Measurements from ENCODE around the gene KHDC4. TPM values are rescaled to one million over a fixed set of nuclear protein-coding genes. Genes with fewer than 3 reads are reported as not detected.

KHDC4 gene
- total and polyA plus RNA-seq, 10 of the 15 experiments (the other 5 are each of a cell fraction or from before 2014, with no cell fraction given), result 11.7 to 109 (median 41.9) TPM

GRCh38 chr1:155966750-155967149 is 32.5 kb upstream of the KHDC4 start:
- ChIA-PET RAD21 (ENCODE audit: unreplicated experiment) (interaction anchor here (0.6 to 1.6 kb wide), 6 partner anchors 11 to 149 kb away, joined by 3 to 9 read pairs (median 3); partner anchors contain the start of genes ARHGEF2 and UBQLN4), CTCF (interaction anchor here (1.2 to 4.5 kb wide), 6 partner anchors 8 to 68 kb away, joined by 3 to 54 read pairs (median 6); partner anchors contain the start of gene ARHGEF2), SMC1A (ENCODE audit: uncharacterized antibody, unreplicated experiment) (interaction anchor here (1.5 to 2.8 kb wide), 6 partner anchors 9 to 29 kb away, joined by 4 to 13 read pairs (median 6); partner anchors contain the start of gene ARHGEF2), POLR2A (interaction anchor here (0.5 to 2.2 kb wide), 4 partner anchors 9 to 87 kb away, joined by 4 to 20 read pairs (median 6); partner anchors contain the start of genes ARHGEF2 and UBQLN4)
- WGBS (ENCODE audit: insufficient coverage, insufficient replicate concordance, low lambda C conversion rate, missing lambda C conversion rate), result 45% methylated on average over 7 of the region's 7 CpGs
- H3K4me1 ChIP-seq (ENCODE audit: control insufficient read depth, insufficient read depth, low read length), result peaks cover 55% of the 10 kb centered on the region
- no TSS peak for BruUV-seq (replicated peaks)
- no peak for DNase-seq (ENCODE audit: low read depth, low spot score)
- no peak overlapping the region for H3K4me2 ChIP-seq (ENCODE audit: control insufficient read depth, insufficient read depth)
- peaks cover 48% of the 10 kb centered on the region for H3K79me2 ChIP-seq (ENCODE audit: control insufficient read depth, insufficient read depth, low read length)
- no peak overlapping the region for H3K27ac ChIP-seq (ENCODE audit: control insufficient read depth, insufficient read depth)
- no peaks in the 10 kb centered on the region for H3K9me3 ChIP-seq (replicated peaks; ENCODE audit: control insufficient read depth, insufficient read depth, low read length)
- H4K20me1 ChIP-seq (ENCODE audit: control insufficient read depth, insufficient read depth), result peaks cover 8% of the 10 kb centered on the region
- no peak overlapping the region for H3K9ac ChIP-seq (ENCODE audit: control insufficient read depth, insufficient read depth, low read length)
- intact Hi-C loops (cut with micrococcal nuclease; ENCODE audit: unreplicated experiment) (no loop called here), in situ Hi-C loops (cut with MboI) (no loop called here)
- H2AFZ ChIP-seq (ENCODE audit: control insufficient read depth, low read depth, low read length), result no peak overlapping the region
- ATAC-seq, result no peak
- peaks cover 41 to 63% of the 10 kb centered on the region in 2 experiments for H3K36me3 ChIP-seq (ENCODE audit: control insufficient read depth in 2 of 2, insufficient read depth in 2 of 2, low read length in 1 of 2)
- H3K4me3 ChIP-seq, result no peak overlapping the region
- H3K27me3 ChIP-seq (replicated peaks in 1 of 2; ENCODE audit: control insufficient read depth in 2 of 2, insufficient read depth in 2 of 2, low read length in 1 of 2), result no peaks in the 10 kb centered on the region
- FAIRE-seq, result no peak
- no peak for TF ChIP-seq USF1 (IDR thresholded peaks at IDR 0.05; ENCODE audit: borderline replicate concordance, extremely low read length, insufficient read depth, low read depth, low read length)
- TF ChIP-seq GATAD2B (conservative IDR thresholded peaks at IDR 0.05; ENCODE audit: low read depth), result no peak
- no peak for TF ChIP-seq ZNF384 (IDR thresholded peaks at IDR 0.05; ENCODE audit: borderline replicate concordance, low read depth, low read length)
- no peak for TF ChIP-seq STAT1 (conservative IDR thresholded peaks at IDR 0.05)
- no peak for TF ChIP-seq ZBTB11 (CRISPR knock-in tag; IDR thresholded peaks at IDR 0.05)
- TF ChIP-seq, protein P1, sequence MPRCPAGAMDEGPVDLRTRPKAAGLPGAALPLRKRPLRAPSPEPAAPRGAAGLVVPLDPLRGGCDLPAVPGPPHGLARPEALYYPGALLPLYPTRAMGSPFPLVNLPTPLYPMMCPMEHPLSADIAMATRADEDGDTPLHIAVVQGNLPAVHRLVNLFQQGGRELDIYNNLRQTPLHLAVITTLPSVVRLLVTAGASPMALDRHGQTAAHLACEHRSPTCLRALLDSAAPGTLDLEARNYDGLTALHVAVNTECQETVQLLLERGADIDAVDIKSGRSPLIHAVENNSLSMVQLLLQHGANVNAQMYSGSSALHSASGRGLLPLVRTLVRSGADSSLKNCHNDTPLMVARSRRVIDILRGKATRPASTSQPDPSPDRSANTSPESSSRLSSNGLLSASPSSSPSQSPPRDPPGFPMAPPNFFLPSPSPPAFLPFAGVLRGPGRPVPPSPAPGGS (IDR thresholded peaks at IDR 0.05; ENCODE audit: borderline replicate concordance, insufficient read depth, low read depth, low read length, poor library complexity, severe bottlenecking), result no peak
- TF ChIP-seq, protein P2, sequence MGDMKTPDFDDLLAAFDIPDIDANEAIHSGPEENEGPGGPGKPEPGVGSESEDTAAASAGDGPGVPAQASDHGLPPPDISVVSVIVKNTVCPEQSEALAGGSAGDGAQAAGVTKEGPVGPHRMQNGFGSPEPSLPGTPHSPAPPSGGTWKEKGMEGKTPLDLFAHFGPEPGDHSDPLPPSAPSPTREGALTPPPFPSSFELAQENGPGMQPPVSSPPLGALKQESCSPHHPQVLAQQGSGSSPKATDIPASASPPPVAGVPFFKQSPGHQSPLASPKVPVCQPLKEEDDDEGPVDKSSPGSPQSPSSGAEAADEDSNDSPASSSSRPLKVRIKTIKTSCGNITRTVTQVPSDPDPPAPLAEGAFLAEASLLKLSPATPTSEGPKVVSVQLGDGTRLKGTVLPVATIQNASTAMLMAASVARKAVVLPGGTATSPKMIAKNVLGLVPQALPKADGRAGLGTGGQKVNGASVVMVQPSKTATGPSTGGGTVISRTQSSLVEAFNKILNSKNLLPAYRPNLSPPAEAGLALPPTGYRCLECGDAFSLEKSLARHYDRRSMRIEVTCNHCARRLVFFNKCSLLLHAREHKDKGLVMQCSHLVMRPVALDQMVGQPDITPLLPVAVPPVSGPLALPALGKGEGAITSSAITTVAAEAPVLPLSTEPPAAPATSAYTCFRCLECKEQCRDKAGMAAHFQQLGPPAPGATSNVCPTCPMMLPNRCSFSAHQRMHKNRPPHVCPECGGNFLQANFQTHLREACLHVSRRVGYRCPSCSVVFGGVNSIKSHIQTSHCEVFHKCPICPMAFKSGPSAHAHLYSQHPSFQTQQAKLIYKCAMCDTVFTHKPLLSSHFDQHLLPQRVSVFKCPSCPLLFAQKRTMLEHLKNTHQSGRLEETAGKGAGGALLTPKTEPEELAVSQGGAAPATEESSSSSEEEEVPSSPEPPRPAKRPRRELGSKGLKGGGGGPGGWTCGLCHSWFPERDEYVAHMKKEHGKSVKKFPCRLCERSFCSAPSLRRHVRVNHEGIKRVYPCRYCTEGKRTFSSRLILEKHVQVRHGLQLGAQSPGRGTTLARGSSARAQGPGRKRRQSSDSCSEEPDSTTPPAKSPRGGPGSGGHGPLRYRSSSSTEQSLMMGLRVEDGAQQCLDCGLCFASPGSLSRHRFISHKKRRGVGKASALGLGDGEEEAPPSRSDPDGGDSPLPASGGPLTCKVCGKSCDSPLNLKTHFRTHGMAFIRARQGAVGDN (IDR thresholded peaks at IDR 0.05), result no peak
- no peak for TF ChIP-seq TBL1XR1 (IDR thresholded peaks at IDR 0.05; ENCODE audit: low read depth, low read length)
- no peak for TF ChIP-seq RCOR1 (conservative IDR thresholded peaks at IDR 0.05; ENCODE audit: low read depth, low read length)
- TF ChIP-seq, protein P3, sequence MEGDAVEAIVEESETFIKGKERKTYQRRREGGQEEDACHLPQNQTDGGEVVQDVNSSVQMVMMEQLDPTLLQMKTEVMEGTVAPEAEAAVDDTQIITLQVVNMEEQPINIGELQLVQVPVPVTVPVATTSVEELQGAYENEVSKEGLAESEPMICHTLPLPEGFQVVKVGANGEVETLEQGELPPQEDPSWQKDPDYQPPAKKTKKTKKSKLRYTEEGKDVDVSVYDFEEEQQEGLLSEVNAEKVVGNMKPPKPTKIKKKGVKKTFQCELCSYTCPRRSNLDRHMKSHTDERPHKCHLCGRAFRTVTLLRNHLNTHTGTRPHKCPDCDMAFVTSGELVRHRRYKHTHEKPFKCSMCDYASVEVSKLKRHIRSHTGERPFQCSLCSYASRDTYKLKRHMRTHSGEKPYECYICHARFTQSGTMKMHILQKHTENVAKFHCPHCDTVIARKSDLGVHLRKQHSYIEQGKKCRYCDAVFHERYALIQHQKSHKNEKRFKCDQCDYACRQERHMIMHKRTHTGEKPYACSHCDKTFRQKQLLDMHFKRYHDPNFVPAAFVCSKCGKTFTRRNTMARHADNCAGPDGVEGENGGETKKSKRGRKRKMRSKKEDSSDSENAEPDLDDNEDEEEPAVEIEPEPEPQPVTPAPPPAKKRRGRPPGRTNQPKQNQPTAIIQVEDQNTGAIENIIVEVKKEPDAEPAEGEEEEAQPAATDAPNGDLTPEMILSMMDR (IDR thresholded peaks at IDR 0.05 in 2 of 3, conservative IDR thresholded peaks at IDR 0.05 in 1 of 3; ENCODE audit: control insufficient read depth in 2 of 3, extremely low read depth in 1 of 3, insufficient read depth in 1 of 3, low read depth in 3 of 3, low read length in 3 of 3), result no peak
